ENCODE measurements around the gene TLE1.
"Not testable (repeated sequence)": the region's sequence is repeated elsewhere in the genome, so short reads cannot be mapped to it uniquely, and the experiment has no call there.

TLE1 gene

GRCh38 chr9:81621785-81622259 is 67.5 kb downstream of the TLE1 start:
- DNase-seq = no peak

DNA sequence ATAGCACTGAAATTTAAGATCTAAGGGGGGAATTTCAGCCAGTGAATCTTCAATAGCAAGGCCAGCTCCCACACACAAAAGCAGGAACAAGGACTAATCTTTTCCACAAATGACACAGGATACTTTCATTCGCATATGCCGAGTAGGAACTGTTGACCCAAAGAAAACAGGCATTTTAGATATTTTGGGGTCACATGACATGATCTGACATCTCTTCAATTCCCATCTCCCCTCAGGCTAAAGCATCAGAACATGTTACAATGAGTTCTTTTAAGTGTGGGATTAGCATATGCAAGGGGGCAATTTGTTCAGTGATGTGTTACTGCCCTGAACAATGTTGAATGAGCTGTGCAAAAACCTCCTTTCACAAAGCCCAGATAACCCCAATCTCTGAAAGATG is 68.2 kb downstream of the TLE1 start:
- DNase-seq = no peak

- DNase-seq = no peak
These were observed 69.4 kb downstream of the TLE1 start for GRCh38 chr9:81620002-81620390.

- DNase-seq = peak; percentile 88
These were observed 69.9 kb downstream of the TLE1 start for GRCh38 chr9:81619353-81620001.

- DNase-seq = no peak
These were observed 70.4 kb downstream of the TLE1 start for GRCh38 chr9:81618923-81619322.

GRCh38 chr9:81616141-81616540 is 73.2 kb downstream of the TLE1 start:
- no peak for DNase-seq

GRCh38 chr9:81614335-81614734 is 75.0 kb downstream of the TLE1 start:
- no peak for DNase-seq

DNA sequence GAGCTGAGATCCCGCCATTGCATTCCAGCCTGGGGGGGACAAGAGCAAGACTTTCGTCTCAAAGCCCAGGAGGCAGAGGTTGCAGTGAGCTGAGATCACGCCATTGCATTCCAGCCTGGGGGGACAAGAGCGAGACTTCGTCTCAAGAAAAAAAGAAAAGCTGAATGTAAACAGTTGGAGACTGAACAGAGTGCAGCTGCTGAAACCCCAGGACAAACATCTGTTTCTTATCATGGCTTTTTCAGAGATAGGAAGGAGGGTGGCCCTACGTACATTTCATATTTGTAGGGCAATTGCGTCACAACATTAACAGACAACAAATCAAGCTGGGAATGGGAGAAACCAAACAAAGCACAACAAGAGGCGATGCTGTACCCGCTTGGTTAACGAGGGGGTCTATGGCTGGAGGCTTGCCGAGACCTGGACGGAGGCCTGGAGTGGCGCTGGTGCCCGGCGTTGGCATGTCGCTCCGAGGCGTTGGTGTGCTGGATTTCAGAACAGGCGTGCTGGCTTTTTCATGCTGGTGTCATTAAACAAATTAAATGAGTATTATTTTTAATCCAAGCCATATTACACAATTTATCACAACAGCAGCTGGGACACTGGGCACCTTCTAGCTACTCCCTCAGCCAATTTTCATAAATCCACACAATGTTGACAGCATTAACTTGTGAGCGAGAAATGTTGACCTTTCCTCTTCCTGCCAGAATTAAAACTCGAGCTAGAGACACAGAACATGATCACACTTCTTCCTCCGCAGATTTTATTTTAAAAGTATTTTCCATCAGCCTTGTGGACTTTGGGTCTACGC is 76.1 kb downstream of the TLE1 start:
- peak; percentile 90 for DNase-seq

GRCh38 chr9:81611664-81612063 is 77.7 kb downstream of the TLE1 start:
- no peak for DNase-seq

- no peak for DNase-seq
These were observed 78.6 kb downstream of the TLE1 start for GRCh38 chr9:81610740-81611107.

DNA sequence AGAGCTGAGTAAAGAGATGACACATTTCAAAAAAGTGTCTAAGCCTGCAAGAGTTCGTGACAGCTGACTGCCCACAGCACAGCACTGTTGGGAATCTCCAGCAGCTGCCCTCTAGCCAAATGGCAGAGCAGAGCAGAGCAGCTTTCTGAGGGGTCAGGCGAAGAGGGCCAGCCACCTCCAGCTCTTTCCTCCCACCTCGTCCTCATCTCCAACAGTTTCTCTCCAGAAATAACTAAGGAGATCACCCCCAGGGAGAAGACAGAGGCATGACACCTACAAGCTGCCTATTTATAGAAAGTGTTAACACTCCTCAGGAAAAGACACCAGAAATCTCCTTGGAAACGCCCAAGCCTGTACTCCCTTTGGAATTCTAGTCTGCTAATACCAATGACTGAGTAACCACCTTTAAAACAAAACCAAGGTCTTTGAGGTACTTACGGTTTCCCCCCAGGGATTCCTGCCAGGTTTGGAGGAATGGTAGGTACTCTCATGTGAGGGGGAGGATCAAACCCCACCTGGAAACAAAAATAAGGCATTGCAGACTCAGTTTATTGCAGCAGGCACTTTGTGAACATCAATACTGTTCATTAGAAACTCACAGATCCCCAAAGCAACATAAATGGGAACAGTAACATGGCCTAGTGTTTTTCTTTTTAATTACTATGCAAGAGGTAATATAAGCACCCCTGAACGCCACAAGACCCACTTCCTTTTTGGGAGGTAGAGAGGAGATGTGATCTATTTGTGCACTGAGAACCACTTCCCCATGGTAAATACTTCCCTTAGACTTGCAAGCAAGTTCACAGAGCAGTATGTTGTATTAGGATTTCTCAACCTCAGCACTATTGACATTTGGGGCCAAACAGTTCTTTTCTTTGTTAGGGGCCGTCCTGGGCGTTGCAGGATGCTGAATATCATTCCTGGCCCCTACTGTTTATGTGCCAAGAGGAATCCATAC is 79.3 kb downstream of the TLE1 start:
- DNase-seq = peak; percentile 66

DNA sequence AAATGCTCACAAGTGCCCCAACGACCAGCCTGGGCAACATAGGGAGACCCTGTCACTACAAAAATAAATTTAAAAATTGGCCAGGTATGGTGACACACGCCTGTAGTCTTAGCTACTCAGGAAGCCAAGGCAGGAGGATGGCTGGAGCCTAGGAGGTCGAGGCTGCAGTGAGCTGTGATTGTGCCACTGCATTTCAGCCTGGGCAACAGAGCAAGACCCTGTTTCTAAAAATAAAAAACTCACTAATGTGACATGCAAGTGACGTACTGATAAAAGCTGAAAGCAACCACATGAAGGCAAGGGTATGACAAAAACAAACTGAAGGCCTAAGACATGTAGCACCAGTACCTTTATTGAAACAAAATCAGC is 81.1 kb downstream of the TLE1 start:
- DNase-seq = no peak

- no peak for DNase-seq
These were observed 81.6 kb downstream of the TLE1 start for GRCh38 chr9:81607593-81608288.

GRCh38 chr9:81606261-81606660 is 83.1 kb downstream of the TLE1 start:
- DNase-seq = not testable (repeated sequence)

- DNase-seq = no peak
These were observed 84.1 kb downstream of the TLE1 start for GRCh38 chr9:81605170-81605670.

- DNase-seq = peak; percentile 20
These were observed 84.8 kb downstream of the TLE1 start for GRCh38 chr9:81604306-81605169.

- DNase-seq = no peak
These were observed 86.3 kb downstream of the TLE1 start for GRCh38 chr9:81602887-81603680.

DNA sequence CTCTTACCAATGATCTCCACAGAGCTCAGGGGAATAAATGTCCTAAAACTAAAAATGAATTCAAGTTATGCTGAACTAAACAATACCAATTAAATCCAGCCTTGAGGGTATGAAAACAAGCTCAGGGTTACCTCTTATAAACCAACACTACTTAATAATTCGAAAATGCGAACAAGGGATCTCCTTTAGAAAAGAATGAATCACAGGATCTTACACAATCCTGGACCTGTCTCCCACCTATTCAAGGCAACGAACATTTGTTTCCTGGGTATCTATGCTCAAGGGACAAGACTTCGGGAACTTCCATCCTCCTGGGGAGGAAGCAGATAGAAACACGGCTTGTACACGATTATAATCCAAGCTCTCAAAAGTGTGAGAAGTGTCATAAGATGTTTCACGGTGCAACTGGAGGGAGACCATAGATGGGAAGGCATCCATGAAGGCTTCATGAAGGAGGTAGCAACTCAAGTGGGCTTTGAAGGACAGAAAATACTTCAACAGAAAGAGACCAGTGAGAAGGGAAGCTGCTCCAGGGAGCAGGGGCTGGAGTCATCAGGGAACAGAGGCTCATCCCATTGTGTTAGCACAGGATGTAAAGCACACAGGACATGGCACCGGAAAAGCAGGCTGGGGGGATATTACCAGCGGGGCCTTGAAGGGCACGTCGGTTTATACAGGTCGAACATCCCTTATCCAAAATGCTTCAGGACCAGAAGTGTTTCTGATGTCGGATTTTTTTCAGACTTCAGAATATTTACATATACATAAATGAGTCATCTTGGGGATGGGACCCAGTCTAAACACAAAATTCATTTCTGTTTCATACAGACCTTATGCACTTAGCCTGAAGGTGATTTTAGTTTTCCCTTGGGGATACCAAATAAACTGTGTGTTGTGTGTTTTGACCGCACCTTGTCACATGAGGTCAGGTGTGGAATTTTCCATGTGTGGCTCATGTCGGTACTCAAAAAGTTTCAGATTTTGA is 87.4 kb downstream of the TLE1 start:
- no peak for DNase-seq

DNA sequence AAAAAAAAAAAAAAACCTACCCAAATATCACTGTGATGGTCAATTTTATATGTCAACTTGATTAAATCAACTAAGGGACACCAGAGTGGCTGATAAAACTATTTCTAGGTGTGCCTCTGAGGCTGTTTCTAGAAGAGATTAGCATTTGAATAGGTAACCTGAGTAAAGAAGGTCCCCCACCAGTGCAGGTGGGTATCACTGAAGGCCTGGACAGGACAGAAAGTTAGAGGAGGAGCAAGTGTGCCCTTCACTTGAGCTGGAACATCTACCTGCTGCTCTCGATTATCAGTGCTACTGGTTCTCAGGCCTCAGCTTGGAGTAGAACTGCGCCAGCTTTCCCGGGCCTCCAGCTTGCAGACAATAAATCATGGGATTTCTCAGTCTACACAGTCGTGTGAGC is 88.7 kb downstream of the TLE1 start:
- no peak for DNase-seq

All from fibroblast of skin of right quadriceps (primary cell).